Measurements from ENCODE around the gene ACP4. TPM values are rescaled to one million over a fixed set of nuclear protein-coding genes. Genes with fewer than 3 reads are reported as not detected.

Gene ACP4
- total RNA-seq, 1 donor from 2014 or later, result not detected

DNA sequence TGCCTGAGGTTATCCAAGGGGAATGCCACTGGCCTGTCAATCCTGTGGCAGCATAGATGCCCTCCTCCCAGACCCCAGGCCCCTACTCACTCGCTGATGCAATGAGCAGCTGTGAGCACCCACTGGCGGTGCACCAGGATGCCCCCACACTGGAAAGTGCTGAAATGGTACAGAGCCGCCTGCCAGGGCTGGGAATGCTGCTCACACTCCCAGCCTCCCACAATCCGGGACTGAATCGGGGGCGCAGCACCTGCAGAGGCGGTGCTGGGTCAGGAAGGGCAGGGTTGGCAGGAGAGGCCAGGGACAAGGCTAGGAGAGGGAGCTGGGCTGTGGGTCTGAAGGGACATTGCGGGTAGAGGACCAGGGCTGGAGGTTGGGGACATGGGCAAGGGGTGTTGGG is 31.4 kb downstream of the ACP4 start:
- H3K4me3 ChIP-seq (ENCODE audit: low read depth, low read length), result no peak overlapping the region
- TF ChIP-seq, protein P1, sequence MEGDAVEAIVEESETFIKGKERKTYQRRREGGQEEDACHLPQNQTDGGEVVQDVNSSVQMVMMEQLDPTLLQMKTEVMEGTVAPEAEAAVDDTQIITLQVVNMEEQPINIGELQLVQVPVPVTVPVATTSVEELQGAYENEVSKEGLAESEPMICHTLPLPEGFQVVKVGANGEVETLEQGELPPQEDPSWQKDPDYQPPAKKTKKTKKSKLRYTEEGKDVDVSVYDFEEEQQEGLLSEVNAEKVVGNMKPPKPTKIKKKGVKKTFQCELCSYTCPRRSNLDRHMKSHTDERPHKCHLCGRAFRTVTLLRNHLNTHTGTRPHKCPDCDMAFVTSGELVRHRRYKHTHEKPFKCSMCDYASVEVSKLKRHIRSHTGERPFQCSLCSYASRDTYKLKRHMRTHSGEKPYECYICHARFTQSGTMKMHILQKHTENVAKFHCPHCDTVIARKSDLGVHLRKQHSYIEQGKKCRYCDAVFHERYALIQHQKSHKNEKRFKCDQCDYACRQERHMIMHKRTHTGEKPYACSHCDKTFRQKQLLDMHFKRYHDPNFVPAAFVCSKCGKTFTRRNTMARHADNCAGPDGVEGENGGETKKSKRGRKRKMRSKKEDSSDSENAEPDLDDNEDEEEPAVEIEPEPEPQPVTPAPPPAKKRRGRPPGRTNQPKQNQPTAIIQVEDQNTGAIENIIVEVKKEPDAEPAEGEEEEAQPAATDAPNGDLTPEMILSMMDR (conservative IDR thresholded peaks at IDR 0.05; ENCODE audit: low read depth, low read length), result no peak

DNA sequence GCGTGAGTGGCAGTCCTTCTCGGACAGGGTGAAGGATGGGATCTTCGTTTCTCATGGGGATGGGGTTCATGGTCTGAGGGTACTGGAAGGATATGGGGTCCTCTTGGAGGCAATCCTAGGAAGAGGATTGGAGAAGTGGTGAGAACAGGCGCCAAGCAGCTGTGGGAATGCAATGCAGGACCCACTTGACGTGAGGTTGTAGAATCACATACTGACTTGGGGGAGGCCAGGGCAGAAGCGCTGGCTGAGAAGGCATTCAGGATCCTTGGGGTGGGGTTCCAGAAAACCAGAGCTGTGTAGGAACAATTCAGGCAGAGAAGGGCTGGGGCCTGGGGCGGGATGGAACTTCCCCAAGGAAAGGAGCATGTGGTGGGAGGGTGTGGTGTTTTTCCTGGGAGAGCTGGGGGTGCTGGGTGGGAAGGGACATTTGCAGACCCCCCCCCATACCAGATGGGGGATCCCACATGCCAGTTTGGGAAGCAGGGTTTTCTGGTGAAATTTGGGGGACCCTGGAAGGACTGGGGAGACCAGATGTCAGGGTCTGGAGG is 32.5 kb downstream of the ACP4 start:
- no peak overlapping the region for H3K4me3 ChIP-seq (ENCODE audit: low read depth, low read length)
- DNase-seq (ENCODE audit: low read depth), result no peak
- TF ChIP-seq, protein P1 (conservative IDR thresholded peaks at IDR 0.05; ENCODE audit: low read depth, low read length), result no peak

More for the DNA sequence above, 31.4 kb downstream of the ACP4 start:
- DNase-seq (ENCODE audit: low read depth), result no peak

DNA sequence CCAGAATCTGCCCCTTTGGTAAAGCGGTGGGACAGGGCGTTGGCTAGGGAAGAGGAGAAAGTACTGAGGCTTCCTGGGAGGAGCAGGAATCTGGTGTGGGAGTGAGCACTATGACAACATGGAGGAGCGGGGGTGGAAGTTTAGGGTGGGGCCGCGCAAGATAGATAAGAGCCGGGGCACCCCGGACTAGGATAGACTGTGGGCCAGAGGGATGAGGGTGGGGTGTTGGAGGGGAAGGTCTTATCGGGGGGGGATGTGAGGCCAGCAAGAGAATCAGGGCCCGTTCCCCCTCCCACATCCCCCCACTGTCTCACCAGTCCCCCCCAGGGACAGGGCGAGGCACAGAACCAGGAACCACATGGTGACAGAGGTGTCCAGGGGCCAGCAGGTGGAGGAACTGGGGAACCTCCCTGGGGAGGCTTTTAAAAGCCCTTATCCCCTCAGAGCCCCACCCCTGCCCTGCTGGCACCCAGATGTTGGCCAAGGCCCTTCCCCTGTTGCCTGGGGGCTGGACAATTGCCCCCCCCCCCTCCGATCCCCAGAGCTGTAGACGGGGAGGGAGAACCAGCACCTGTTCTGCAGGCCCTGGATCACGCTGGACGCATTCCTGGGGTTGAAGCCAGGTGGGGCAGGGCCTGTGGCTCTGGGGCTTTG is 33.3 kb downstream of the ACP4 start, which contains the start of gene KLK1:
TSS of gene KLK1 (minus strand) at position 399 of the 654 bp plus-strand sequence. CDS start at position 360, 39 bp downstream.
- TF ChIP-seq, protein P1 (conservative IDR thresholded peaks at IDR 0.05; ENCODE audit: low read depth, low read length), result no peak
- H3K4me3 ChIP-seq (ENCODE audit: low read depth, low read length), result no peak within 1 kb of the TSS
- no peak for DNase-seq (ENCODE audit: low read depth)

DNA sequence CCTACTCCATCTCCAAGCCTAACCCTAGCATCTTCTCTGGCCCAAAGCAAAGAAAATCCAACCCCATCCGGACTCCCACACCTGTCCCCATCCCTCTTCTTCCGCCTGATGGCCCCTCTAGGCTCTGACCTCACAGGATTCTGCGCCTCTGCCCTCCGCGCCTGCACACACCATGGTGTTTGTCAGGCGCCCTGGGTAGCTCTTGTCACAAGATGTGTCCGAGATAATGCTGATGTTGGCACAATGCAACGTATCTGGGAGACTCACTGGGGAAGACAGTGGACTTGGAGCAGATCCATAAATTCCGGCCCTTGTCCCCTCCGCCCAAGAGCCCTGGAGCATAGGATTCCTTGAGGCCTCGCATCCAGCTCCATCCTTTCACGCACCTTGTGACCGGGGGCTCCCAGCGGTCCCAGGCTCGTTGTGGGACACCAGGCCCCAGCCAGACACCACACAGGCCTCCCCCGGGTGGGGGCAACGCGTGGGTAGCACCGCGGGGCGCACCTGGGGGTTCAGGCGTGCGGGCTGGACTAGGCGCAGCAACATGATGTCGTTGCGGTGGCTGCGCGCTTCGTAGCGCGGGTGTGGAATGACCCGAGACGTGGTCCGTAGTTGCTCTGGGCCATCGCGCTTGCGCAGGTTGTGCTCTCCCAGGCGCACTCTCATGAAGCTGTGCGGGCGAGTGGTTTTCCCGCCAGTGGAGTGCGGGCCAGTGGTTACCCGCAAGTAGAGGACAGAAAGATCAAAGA is 36.5 kb downstream of the ACP4 start:
- no peak for DNase-seq (ENCODE audit: low read depth)
- no peak overlapping the region for H3K4me3 ChIP-seq (ENCODE audit: low read depth, low read length)

DNA sequence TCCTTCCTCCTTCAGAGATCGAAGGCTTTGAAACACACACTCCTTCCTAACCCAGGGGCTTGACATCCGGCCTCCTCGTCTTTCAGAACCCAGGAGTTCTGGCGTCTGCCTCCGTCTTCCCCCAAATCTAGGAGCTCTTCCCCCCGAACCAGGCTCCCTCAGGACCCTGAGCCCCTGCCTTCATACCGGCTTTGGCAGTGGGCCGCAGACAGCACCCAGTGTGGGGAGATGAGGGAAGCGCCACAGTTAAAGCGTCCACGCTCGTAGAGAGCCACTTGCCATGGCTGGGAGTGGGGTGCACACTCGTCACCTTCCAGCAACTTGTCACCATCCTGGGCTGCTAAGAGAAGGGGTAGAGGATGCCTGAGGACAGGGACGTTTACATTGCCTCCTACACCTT is 37.3 kb downstream of the ACP4 start:
- H3K4me3 ChIP-seq (ENCODE audit: low read depth, low read length), result no peak overlapping the region
- no peak for DNase-seq (ENCODE audit: low read depth)
- TF ChIP-seq, protein P1 (conservative IDR thresholded peaks at IDR 0.05; ENCODE audit: low read depth, low read length), result no peak

More for the DNA sequence above, 36.5 kb downstream of the ACP4 start:
- TF ChIP-seq, protein P1 (conservative IDR thresholded peaks at IDR 0.05; ENCODE audit: low read depth, low read length), result no peak

DNA sequence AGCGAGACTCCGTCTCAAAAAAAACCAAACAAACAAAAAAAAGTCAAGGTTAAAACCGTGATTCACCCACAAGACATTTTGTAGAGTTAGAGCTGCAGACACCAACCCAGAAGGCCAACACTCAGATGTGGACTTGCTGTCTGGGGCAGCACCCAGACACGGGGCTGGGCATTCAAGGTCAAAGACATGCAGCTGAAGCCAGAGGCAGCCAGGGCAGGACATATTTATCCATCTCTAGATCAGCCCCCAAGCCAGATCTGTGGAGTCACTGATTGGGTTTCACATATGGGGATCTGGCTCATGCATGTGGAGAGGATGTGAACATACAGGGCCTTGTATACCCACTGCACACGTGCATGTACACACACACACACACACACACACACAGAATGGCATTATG is 39.6 kb downstream of the ACP4 start:
- TF ChIP-seq, protein P1 (conservative IDR thresholded peaks at IDR 0.05; ENCODE audit: low read depth, low read length), result no peak
- no peak overlapping the region for H3K4me3 ChIP-seq (ENCODE audit: low read depth, low read length)
- DNase-seq (ENCODE audit: low read depth), result no peak

All from epithelial cell of proximal tubule (primary cell).